A172 (cell line): Measurements from ENCODE around the gene PRDM10. TPM values are rescaled to one million over a fixed set of nuclear protein-coding genes. Genes with fewer than 3 reads are reported as not detected.
"Not testable (repeated sequence)": the region's sequence is repeated elsewhere in the genome, so short reads cannot be mapped to it uniquely, and the experiment has no call there.

ENCODE experiments used
- DNase-seq: peaks from one replicate; pipeline ENCODE4 v3.0.0-alpha.2; 2015; ENCODE audit warnings: low spot score
- total RNA-seq: library from RNA; depleted of rRNA; stranded (reverse); fragments of >200 nt; shearing (Covaris generic); gene quantifications from 2 replicates; pipeline ENCODE4 v1.2.3, GENCODE V29; 2014

PRDM10 gene
- total RNA-seq, 1 experiment from 2014 or later, result 5.5 TPM

- DNase-seq, result no peak
Observed at GRCh38 chr11:129976328-129976727, 26.3 kb downstream of the PRDM10 start.

GRCh38 chr11:129975543-129975942 lies 27.1 kb downstream of the PRDM10 start:
- DNase-seq, result no peak

- no peak for DNase-seq
Observed at GRCh38 chr11:129974672-129975071, 28.0 kb downstream of the PRDM10 start.

GRCh38 chr11:129974237-129974636 lies 28.4 kb downstream of the PRDM10 start:
- no peak for DNase-seq

- no peak for DNase-seq
Observed at GRCh38 chr11:129973809-129974208, 28.8 kb downstream of the PRDM10 start.

- DNase-seq, result no peak
Observed at GRCh38 chr11:129973068-129973467, 29.6 kb downstream of the PRDM10 start.

- DNase-seq, result no peak
Observed at GRCh38 chr11:129972611-129973010, 30.0 kb downstream of the PRDM10 start.

GRCh38 chr11:129971856-129972255 lies 30.8 kb downstream of the PRDM10 start:
- DNase-seq, result not testable (repeated sequence)

- no peak for DNase-seq
Observed at GRCh38 chr11:129969920-129970319, 32.7 kb downstream of the PRDM10 start.

GRCh38 chr11:129968591-129969419 lies 33.8 kb downstream of the PRDM10 start:
- DNase-seq, result no peak

GRCh38 chr11:129967996-129968395 lies 34.6 kb downstream of the PRDM10 start:
- DNase-seq, result no peak

- no peak for DNase-seq
Observed at GRCh38 chr11:129965248-129965647, 37.4 kb downstream of the PRDM10 start.

- DNase-seq, result peak; percentile 73
Observed at GRCh38 chr11:129960216-129961214, 42.1 kb downstream of the PRDM10 start.

GRCh38 chr11:129959687-129960086 lies 42.9 kb downstream of the PRDM10 start:
- DNase-seq, result no peak

GRCh38 chr11:129955282-129955681 lies 47.4 kb downstream of the PRDM10 start:
- DNase-seq, result no peak

- not testable (repeated sequence) for DNase-seq
Observed at GRCh38 chr11:129954703-129955102, 47.9 kb downstream of the PRDM10 start.

- DNase-seq, result no peak
Observed at GRCh38 chr11:129951866-129952262, 50.8 kb downstream of the PRDM10 start.

- DNase-seq, result no peak
Observed at GRCh38 chr11:129951201-129951865, 51.3 kb downstream of the PRDM10 start.

- DNase-seq, result no peak
Observed at GRCh38 chr11:129950101-129951091, 52.2 kb downstream of the PRDM10 start.

- no peak for DNase-seq
Observed at GRCh38 chr11:129948926-129949466, 53.6 kb downstream of the PRDM10 start.
